GM23248 (cell line): Measurements from ENCODE around the gene CUL9.

Source experiments
- EZH2 ChIP-seq: fragments of 200-600 bp; sonication (generic); IDR thresholded peaks from 2 replicates; pipeline ENCODE4 v1.6.1; 2018; ENCODE audit warnings: antibody characterized with exemption, mild to moderate bottlenecking; ENCODE audit not compliant: insufficient read depth, poor library complexity, severe bottlenecking
- EZH2phosphoT487 ChIP-seq: fragments of 200-600 bp; sonication (generic); IDR thresholded peaks from 2 replicates; pipeline ENCODE4 v1.6.1; 2018; ENCODE audit warnings: antibody characterized with exemption, moderate library complexity, mild to moderate bottlenecking, low read depth; ENCODE audit not compliant: insufficient read depth

DNA sequence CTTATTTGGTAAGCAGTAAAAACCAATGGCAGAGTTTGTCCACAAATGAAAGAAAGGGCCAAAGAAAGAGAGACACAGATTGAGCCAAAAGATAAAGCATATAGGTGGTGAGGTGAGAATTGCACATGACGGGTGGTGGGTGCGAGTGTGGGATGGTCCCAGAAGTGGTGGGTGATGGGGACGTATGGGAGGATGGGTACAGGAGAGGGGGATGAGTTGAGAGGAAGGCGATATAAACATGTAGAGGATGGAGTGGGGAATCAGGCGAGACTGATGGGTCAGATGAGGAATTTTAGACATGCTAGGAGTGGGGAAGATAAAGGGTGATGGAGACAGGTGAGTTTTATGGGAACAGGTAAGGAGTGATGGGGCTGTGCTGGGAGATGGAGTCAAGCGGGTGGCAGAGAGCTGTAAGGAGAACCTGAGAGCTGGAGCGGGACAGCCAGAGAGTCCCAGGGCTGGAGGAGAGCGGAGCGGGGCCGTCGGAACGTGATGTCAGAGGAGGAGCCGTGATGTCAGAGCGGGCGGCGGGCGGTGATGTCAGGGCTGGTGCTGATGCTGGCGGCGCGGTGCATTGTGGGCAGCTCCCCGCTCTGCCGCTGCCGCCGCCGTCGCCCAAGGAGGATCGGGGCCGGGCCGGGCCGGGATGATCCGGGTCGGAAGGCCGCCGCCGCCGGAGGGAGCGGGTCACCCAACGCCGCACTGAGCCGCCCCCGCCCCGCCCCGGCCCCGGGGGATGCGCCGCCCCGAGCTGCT lies 61.1 kb downstream of the CUL9 start, which contains the start of gene TTBK1:
- TF ChIP-seq EZH2 (peak; percentile 49), EZH2phosphoT487 (0 out of 2 replicates have a peak, but pooled peaks have one; percentile 30)
